Activated CD4-positive, alpha-beta T cell treated with anti-CD3 and anti-CD28 coated beads for 24 hours (primary cell): ENCODE results near the gene CIART.
"Not testable (repeated sequence)": the region's sequence is repeated elsewhere in the genome, so short reads cannot be mapped to it uniquely, and the experiment has no call there.

ENCODE experiments used
- DNase-seq, 2 donors: peaks; one replicate each; pipeline ENCODE4 v3.0.0-alpha.2; 2020; ENCODE audit warnings: low read depth in 2 of 2

Gene CIART

GRCh38 chr1:150281758-150282557 lies at the start of gene CIART:
TSS of gene CIART (plus strand) at chr1:150282554. CDS start at chr1:150283268, 714 bp downstream.
- DNase-seq: peak; percentile 58 to 60

GRCh38 chr1:150232921-150233320 lies 49.4 kb upstream of the CIART start:
- DNase-seq: not testable (repeated sequence)

- peak; percentile 14 to 49 for DNase-seq
Observed at GRCh38 chr1:150233359-150234308, 48.7 kb upstream of the CIART start.

- DNase-seq: no peak
Observed at GRCh38 chr1:150234309-150234565, 48.1 kb upstream of the CIART start.

GRCh38 chr1:150234566-150235293 lies 47.6 kb upstream of the CIART start:
- peak; percentile 71 to 86 for DNase-seq

- peak; percentile 12 for DNase-seq
Observed at GRCh38 chr1:150235294-150235851, 47.0 kb upstream of the CIART start.

GRCh38 chr1:150235852-150236613 lies 46.3 kb upstream of the CIART start, which contains the start of gene ANP32E:
TSS of gene ANP32E (minus strand) at chr1:150236112. CDS start at chr1:150235786, 326 bp downstream.
- peak; percentile 81 to 85 for DNase-seq

- no peak for DNase-seq
Observed at GRCh38 chr1:150236614-150237100, 45.7 kb upstream of the CIART start.

GRCh38 chr1:150237176-150237575 lies 45.2 kb upstream of the CIART start:
- DNase-seq: not testable (repeated sequence)

GRCh38 chr1:150237746-150238145 lies 44.6 kb upstream of the CIART start:
- DNase-seq: no peak

- no peak for DNase-seq
Observed at GRCh38 chr1:150243003-150243402, 39.4 kb upstream of the CIART start.

- DNase-seq: no peak
Observed at GRCh38 chr1:150249936-150250335, 32.4 kb upstream of the CIART start.

GRCh38 chr1:150256198-150256553 lies 26.2 kb upstream of the CIART start:
- no peak for DNase-seq

GRCh38 chr1:150256554-150257341 lies 25.6 kb upstream of the CIART start:
- DNase-seq: no peak

GRCh38 chr1:150257624-150258585 lies 24.4 kb upstream of the CIART start, which contains the start of gene CA14:
TSS of gene CA14 (plus strand) at chr1:150257774. CDS start at chr1:150258129, 355 bp downstream.
- DNase-seq: no peak

- no peak for DNase-seq
Observed at GRCh38 chr1:150259217-150259616, 23.1 kb upstream of the CIART start.

- DNase-seq: no peak
Observed at GRCh38 chr1:150259758-150260669, 22.3 kb upstream of the CIART start.

GRCh38 chr1:150261367-150261766 lies 21.0 kb upstream of the CIART start:
- DNase-seq: no peak
